ENCODE results near the gene HOMER2. TPM values are rescaled to one million over a fixed set of nuclear protein-coding genes. Genes with fewer than 3 reads are reported as not detected.
"Not testable (repeated sequence)": the region's sequence is repeated elsewhere in the genome, so short reads cannot be mapped to it uniquely, and the experiment has no call there.

The HOMER2 gene
- total RNA-seq, 2 donors from 2014 or later = 1.8 to 4.9 TPM

DNA sequence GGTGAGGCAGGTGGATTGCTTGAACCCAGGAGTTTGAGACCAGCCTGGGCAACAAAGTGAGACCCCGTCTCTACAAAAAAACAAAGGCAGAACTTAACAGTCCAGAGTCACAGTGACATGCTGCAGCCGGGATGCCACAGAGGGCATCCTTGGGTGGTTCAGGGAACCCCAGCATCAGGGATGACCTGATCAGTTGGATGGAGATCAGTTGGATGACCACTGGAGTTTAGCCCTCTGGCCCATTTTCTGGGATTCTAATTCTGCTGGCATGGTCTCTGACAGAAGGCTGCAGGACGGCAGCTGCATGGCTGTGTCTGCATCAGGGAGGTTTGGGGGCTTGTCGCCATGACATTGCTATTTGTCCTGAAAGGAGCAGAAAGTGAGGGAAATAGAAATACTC is 123.3 kb downstream of the HOMER2 start:
- TF ChIP-seq, protein P1, sequence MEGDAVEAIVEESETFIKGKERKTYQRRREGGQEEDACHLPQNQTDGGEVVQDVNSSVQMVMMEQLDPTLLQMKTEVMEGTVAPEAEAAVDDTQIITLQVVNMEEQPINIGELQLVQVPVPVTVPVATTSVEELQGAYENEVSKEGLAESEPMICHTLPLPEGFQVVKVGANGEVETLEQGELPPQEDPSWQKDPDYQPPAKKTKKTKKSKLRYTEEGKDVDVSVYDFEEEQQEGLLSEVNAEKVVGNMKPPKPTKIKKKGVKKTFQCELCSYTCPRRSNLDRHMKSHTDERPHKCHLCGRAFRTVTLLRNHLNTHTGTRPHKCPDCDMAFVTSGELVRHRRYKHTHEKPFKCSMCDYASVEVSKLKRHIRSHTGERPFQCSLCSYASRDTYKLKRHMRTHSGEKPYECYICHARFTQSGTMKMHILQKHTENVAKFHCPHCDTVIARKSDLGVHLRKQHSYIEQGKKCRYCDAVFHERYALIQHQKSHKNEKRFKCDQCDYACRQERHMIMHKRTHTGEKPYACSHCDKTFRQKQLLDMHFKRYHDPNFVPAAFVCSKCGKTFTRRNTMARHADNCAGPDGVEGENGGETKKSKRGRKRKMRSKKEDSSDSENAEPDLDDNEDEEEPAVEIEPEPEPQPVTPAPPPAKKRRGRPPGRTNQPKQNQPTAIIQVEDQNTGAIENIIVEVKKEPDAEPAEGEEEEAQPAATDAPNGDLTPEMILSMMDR (IDR thresholded peaks at IDR 0.05) = no peak
- ATAC-seq (ENCODE audit: insufficient number of reproducible peaks, low FRiP score, low read depth) = no peak
- H3K36me3 ChIP-seq = peaks cover 69% of the 10 kb centered on the region

DNA sequence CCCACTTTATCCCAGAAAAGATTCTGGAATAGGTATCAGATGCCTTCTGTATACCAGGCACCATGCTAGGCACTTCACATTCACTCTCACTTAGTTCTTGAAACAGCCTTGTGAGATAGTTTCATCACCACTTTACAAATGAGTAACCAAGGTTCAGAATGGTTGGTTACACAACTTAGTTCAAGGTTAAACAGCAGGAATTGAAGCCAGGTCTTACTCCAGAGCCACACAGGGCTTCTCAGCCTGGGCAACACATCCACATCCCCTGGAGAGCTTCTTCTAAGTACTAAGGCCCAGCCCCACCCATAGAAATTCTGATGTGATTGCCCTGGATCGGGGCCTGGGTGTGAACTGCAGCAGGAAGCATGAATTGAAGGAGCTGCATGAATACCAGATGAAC is 124.4 kb downstream of the HOMER2 start:
- peaks cover 8 to 16% of the 10 kb centered on the region in 2 donors for H3K4me1 ChIP-seq (ENCODE audit: control insufficient read depth in 1 of 2, low read depth in 2 of 2)
- H3K4me3 ChIP-seq = no peak overlapping the region
- DNase-seq (ENCODE audit: low spot score) (no peak), ATAC-seq (ENCODE audit: insufficient number of reproducible peaks, low FRiP score, low read depth) (no peak)
- TF ChIP-seq, protein P1 (IDR thresholded peaks at IDR 0.05) = no peak
- no peaks in the 10 kb centered on the region for H3K9me3 ChIP-seq
- no peaks in the 10 kb centered on the region for H3K27me3 ChIP-seq (replicated peaks; ENCODE audit: insufficient read depth)
- H3K36me3 ChIP-seq = peaks cover 62% of the 10 kb centered on the region
- no peak overlapping the region for H3K27ac ChIP-seq

More for the DNA sequence above, 123.3 kb downstream of the HOMER2 start:
- Histone ChIP-seq H3K27me3 (replicated peaks; ENCODE audit: insufficient read depth) (no peaks in the 10 kb centered on the region), H3K27ac (no peak overlapping the region), H3K4me1 (ENCODE audit: control insufficient read depth in 1 of 2, low read depth in 2 of 2) (peaks cover 8 to 18% of the 10 kb centered on the region in 2 donors), H3K9me3 (no peaks in the 10 kb centered on the region), H3K4me3 (no peak overlapping the region)
- DNase-seq (ENCODE audit: low spot score) = no peak

DNA sequence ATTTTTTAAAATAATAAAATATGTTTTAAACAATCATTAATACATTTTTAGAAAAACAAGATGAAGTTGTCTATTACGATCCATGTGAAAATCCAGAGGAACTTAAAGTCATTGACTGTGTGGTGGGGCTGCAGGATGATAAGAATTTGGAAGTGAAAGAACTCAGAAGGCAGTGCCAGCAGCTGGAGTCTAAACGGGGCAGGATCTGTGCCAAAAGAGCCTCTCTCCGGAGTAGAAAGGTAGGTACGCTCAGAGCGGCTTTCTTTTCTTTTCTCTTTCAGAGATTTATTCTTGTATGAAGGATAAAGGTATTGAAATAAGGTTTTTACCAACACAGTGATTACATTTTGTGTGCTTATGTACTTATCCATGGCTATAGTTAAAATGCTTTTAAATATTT is 129.5 kb downstream of the HOMER2 start:
- DNase-seq (ENCODE audit: low spot score) = no peak
- ATAC-seq (ENCODE audit: insufficient number of reproducible peaks, low FRiP score, low read depth) = no peak
- no peak overlapping the region for H3K27ac ChIP-seq
- no peaks in the 10 kb centered on the region for H3K27me3 ChIP-seq (replicated peaks; ENCODE audit: insufficient read depth)
- no peak overlapping the region for H3K4me3 ChIP-seq
- no peaks in the 10 kb centered on the region for H3K4me1 ChIP-seq (ENCODE audit: control insufficient read depth in 1 of 2, low read depth in 2 of 2)
- no peaks in the 10 kb centered on the region for H3K9me3 ChIP-seq
- TF ChIP-seq, protein P1 (IDR thresholded peaks at IDR 0.05) = no peak
- peaks cover 53% of the 10 kb centered on the region for H3K36me3 ChIP-seq

DNA sequence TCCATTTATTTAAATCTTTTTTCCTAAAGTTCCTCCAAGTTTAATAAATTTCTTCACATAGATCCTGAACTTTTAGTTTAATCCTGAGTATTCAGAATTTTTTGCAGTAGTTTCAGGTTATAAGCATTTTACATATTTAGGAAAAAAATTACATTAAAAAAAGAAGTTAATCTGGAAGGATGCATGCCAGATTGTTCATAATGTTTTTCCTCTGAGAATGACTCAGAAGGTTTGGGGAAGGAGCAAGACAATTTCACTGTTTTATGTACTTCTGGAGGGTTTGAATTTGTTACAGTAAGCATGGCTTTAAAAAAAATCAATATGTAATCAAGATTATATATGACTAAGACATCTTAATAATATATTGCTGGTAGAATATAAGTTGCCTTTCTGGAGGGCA is 130.7 kb downstream of the HOMER2 start:
- not testable (repeated sequence) for H3K27me3 ChIP-seq (replicated peaks; ENCODE audit: insufficient read depth); H3K27ac ChIP-seq; DNase-seq (ENCODE audit: low spot score); H3K9me3 ChIP-seq; H3K4me3 ChIP-seq; ATAC-seq (ENCODE audit: insufficient number of reproducible peaks, low FRiP score, low read depth); H3K4me1 ChIP-seq (ENCODE audit: control insufficient read depth in 1 of 2, low read depth in 2 of 2)
- peaks cover 44% of the 10 kb centered on the region for H3K36me3 ChIP-seq

DNA sequence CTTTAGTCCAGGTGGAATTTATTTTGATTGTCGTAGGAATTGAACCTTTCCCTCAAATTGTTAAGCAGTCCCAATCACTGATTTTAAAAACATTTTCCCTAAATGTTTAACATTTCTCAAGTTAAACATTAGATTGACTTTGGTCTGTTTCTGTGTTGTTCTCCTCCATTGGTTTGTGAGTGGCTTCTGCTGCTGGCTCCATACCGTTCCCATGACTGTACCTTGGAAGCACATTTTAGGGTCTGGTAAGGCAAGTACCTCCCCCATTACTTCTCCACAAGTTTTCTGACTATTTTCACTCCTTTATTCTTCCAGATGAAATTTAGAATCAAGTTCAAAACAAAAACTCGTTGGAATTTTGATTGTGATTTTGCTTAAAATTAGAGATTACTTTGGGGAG is 131.1 kb downstream of the HOMER2 start:
- peaks cover 41% of the 10 kb centered on the region for H3K36me3 ChIP-seq
- not testable (repeated sequence) for DNase-seq (ENCODE audit: low spot score); ATAC-seq (ENCODE audit: insufficient number of reproducible peaks, low FRiP score, low read depth); H3K4me3 ChIP-seq; H3K9me3 ChIP-seq; H3K27ac ChIP-seq; H3K27me3 ChIP-seq (replicated peaks; ENCODE audit: insufficient read depth); H3K4me1 ChIP-seq (ENCODE audit: control insufficient read depth in 1 of 2, low read depth in 2 of 2)

DNA sequence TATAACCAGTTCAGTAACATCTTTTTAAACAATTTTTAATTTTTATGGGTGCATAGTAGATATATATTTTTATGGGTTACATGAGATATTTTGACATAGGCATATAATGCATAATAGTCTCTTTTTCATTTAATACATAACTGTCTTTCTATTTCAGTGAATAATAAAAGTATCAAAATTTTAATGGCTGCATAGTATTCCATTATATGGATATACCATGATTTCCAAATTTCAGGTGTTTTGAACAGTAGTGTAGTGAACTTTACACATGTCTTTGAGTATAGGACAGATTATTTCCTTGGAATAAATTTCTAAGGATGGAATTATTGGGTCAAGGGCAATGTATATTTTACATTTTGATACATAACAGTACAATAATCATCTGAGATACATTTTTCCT is 132.4 kb downstream of the HOMER2 start:
- DNase-seq (ENCODE audit: low spot score) (no peak), ATAC-seq (ENCODE audit: insufficient number of reproducible peaks, low FRiP score, low read depth) (no peak)
- peaks cover 43% of the 10 kb centered on the region for H3K36me3 ChIP-seq
- no peak overlapping the region for H3K4me3 ChIP-seq
- TF ChIP-seq, protein P1 (IDR thresholded peaks at IDR 0.05) = no peak
- no peaks in the 10 kb centered on the region for H3K9me3 ChIP-seq
- peaks cover 0 to 5% of the 10 kb centered on the region in 2 donors for H3K4me1 ChIP-seq (ENCODE audit: control insufficient read depth in 1 of 2, low read depth in 2 of 2)
- no peaks in the 10 kb centered on the region for H3K27me3 ChIP-seq (replicated peaks; ENCODE audit: insufficient read depth)
- no peak overlapping the region for H3K27ac ChIP-seq
